ENCODE data around the gene ZYG11A.
"Not testable (repeated sequence)": the region's sequence is repeated elsewhere in the genome, so short reads cannot be mapped to it uniquely, and the experiment has no call there.

ZYG11A gene

GRCh38 chr1:52834798-52835197, 7.8 kb upstream of the ZYG11A start:
- TF ChIP-seq, protein P1, sequence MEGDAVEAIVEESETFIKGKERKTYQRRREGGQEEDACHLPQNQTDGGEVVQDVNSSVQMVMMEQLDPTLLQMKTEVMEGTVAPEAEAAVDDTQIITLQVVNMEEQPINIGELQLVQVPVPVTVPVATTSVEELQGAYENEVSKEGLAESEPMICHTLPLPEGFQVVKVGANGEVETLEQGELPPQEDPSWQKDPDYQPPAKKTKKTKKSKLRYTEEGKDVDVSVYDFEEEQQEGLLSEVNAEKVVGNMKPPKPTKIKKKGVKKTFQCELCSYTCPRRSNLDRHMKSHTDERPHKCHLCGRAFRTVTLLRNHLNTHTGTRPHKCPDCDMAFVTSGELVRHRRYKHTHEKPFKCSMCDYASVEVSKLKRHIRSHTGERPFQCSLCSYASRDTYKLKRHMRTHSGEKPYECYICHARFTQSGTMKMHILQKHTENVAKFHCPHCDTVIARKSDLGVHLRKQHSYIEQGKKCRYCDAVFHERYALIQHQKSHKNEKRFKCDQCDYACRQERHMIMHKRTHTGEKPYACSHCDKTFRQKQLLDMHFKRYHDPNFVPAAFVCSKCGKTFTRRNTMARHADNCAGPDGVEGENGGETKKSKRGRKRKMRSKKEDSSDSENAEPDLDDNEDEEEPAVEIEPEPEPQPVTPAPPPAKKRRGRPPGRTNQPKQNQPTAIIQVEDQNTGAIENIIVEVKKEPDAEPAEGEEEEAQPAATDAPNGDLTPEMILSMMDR (IDR thresholded peaks at IDR 0.05; ENCODE audit: extremely low read depth, missing control alignments): no peak
- DNase-seq (ENCODE audit: low spot score): no peak

GRCh38 chr1:52836035-52836434, 6.5 kb upstream of the ZYG11A start:
- TF ChIP-seq, protein P1 (IDR thresholded peaks at IDR 0.05; ENCODE audit: extremely low read depth, missing control alignments): no peak

GRCh38 chr1:52839175-52839574, 3.4 kb upstream of the ZYG11A start:
- DNase-seq (ENCODE audit: low spot score): not testable (repeated sequence)

More at GRCh38 chr1:52836035-52836434, 6.5 kb upstream of the ZYG11A start:
- no peak for DNase-seq (ENCODE audit: low spot score)

GRCh38 chr1:52845119-52845518, 2.6 kb downstream of the ZYG11A start:
- not testable (repeated sequence) for DNase-seq (ENCODE audit: low spot score)

DNA sequence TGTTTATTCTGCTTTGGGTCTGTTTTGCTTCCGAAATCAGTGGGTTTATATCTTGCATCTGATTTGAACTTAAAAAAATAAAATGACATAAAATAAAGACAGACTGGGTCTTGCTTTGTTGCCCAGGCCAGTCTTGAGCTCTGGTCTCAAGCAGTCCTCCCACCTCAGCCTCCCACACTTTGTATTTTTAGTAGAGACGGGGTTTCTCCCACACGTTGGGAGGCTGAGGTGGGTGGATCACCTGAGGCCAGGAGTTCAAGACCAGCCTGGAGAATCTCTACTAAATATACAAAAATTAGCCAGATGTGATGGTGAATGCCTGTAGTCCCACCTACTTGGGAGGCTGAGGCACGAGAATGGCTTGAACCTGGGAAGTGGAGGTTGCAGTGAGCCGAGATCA, 5.9 kb downstream of the ZYG11A start:
- TF ChIP-seq, protein P1 (IDR thresholded peaks at IDR 0.05; ENCODE audit: extremely low read depth, missing control alignments): no peak
- DNase-seq (ENCODE audit: low spot score): no peak

GRCh38 chr1:52850951-52851350, 8.4 kb downstream of the ZYG11A start:
- TF ChIP-seq, protein P1 (IDR thresholded peaks at IDR 0.05; ENCODE audit: extremely low read depth, missing control alignments): no peak
- no peak for DNase-seq (ENCODE audit: low spot score)

GRCh38 chr1:52852854-52853253, 10.3 kb downstream of the ZYG11A start:
- TF ChIP-seq, protein P1 (IDR thresholded peaks at IDR 0.05; ENCODE audit: extremely low read depth, missing control alignments): no peak
- no peak for DNase-seq (ENCODE audit: low spot score)

DNA sequence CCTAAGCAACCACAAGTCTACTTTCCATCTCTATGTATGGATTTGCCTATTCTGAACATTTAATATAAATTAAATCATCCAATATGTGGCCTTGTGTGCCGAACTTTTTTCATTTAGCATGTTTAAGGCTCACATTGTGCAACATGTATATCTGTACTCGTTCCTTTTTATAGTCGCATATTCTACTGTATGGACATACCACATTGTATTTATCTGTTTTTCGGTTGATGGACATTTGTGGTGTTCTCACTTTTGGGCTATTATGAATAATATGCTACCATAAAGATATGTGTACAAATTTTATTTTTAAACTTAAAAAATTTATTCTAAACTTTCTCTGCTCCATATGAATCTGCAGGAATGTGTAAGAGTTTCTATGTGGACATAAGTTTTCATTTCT, 13.0 kb downstream of the ZYG11A start:
- TF ChIP-seq, protein P1 (IDR thresholded peaks at IDR 0.05; ENCODE audit: extremely low read depth, missing control alignments): no peak
- no peak for DNase-seq (ENCODE audit: low spot score)

GRCh38 chr1:52856026-52856425, 13.5 kb downstream of the ZYG11A start:
- TF ChIP-seq, protein P1 (IDR thresholded peaks at IDR 0.05; ENCODE audit: extremely low read depth, missing control alignments): no peak
- no peak for DNase-seq (ENCODE audit: low spot score)

Data from GM20000 (cell line).